Ishikawa (cell line): Measurements from ENCODE around the gene SGSM1.

ENCODE experiments used
- CEBPB ChIP-seq: IDR thresholded peaks from 2 replicates; pipeline ENCODE4 v1.6.1; 2012
- CREB1 ChIP-seq: IDR thresholded peaks from 2 replicates; pipeline ENCODE4 v1.6.1; 2012; ENCODE audit warnings: low read depth
- EGR1 ChIP-seq: IDR thresholded peaks from 2 replicates; pipeline ENCODE4 v1.6.1; 2012
- EP300 ChIP-seq: IDR thresholded peaks from 2 replicates; pipeline ENCODE4 v1.6.1; 2012; ENCODE audit warnings: borderline replicate concordance
- FOXM1 ChIP-seq: IDR thresholded peaks from 2 replicates; pipeline ENCODE4 v1.6.1; 2012; ENCODE audit warnings: low read depth, borderline replicate concordance
- NFIC ChIP-seq: IDR thresholded peaks from 2 replicates; pipeline ENCODE4 v1.6.1; 2012
- RAD21 ChIP-seq: IDR thresholded peaks from 2 replicates; pipeline ENCODE4 v1.6.1; 2012; ENCODE audit warnings: low read depth
- TAF1 ChIP-seq: IDR thresholded peaks from 2 replicates; pipeline ENCODE4 v1.6.1; 2012; ENCODE audit warnings: low read depth, mild to moderate bottlenecking
- TCF12 ChIP-seq: IDR thresholded peaks from 2 replicates; pipeline ENCODE4 v1.6.1; 2012; ENCODE audit warnings: low read depth
- TEAD4 ChIP-seq: IDR thresholded peaks from 2 replicates; pipeline ENCODE4 v1.6.1; 2012
- YY1 ChIP-seq: IDR thresholded peaks from 2 replicates; pipeline ENCODE4 v1.6.1; 2012; ENCODE audit warnings: low read depth
- ZBTB7A ChIP-seq: IDR thresholded peaks from 2 replicates; pipeline ENCODE4 v1.6.1; 2012; ENCODE audit warnings: low read depth
- TF ChIP-seq, protein P1 (sequence below): IDR thresholded peaks from 2 replicates; pipeline ENCODE4 v1.6.1; 2012
- TF ChIP-seq, protein P2 (sequence below): IDR thresholded peaks from 2 replicates; pipeline ENCODE4 v1.6.1; 2012
- TF ChIP-seq, protein P3 (sequence below): IDR thresholded peaks from 2 replicates; pipeline ENCODE4 v1.6.1; 2012; ENCODE audit warnings: low read depth, mild to moderate bottlenecking

Gene SGSM1

DNA sequence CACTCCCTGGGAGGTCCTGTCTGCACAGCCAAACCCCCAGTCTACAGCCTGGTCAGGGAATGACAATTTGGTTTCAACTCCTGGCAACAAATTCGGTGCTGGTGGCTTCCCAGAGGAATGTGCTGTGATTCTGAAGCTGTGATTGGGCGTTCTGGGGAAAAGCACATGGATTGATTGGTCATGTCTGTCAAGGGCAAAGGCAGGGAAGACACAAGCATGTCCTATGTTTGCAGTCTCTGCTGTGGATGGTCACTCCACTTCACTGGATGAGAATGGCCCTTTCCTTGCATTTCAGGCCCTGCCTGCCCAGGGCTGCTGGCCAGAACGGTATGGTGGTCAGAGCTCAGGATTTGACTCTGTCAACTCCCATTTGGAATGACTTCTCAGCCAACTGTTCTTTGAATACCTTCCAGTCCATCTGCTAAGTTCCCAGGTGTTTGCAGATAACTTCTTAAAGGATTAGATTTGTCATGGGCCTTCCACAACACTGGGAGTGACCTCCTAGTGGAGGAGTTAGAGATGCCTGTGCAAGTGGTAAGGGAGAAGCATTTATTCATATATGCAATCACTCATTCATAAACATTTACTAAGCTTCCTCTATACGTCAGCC lies 42.7 kb downstream of the SGSM1 start:
- TF ChIP-seq, protein P1, sequence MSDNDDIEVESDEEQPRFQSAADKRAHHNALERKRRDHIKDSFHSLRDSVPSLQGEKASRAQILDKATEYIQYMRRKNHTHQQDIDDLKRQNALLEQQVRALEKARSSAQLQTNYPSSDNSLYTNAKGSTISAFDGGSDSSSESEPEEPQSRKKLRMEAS, result no peak
- TF ChIP-seq, protein P2, sequence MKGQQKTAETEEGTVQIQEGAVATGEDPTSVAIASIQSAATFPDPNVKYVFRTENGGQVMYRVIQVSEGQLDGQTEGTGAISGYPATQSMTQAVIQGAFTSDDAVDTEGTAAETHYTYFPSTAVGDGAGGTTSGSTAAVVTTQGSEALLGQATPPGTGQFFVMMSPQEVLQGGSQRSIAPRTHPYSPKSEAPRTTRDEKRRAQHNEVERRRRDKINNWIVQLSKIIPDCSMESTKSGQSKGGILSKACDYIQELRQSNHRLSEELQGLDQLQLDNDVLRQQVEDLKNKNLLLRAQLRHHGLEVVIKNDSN, result no peak
- TF ChIP-seq EP300, result no peak
- TF ChIP-seq CEBPB, result no peak
- no peak for TF ChIP-seq CREB1

DNA sequence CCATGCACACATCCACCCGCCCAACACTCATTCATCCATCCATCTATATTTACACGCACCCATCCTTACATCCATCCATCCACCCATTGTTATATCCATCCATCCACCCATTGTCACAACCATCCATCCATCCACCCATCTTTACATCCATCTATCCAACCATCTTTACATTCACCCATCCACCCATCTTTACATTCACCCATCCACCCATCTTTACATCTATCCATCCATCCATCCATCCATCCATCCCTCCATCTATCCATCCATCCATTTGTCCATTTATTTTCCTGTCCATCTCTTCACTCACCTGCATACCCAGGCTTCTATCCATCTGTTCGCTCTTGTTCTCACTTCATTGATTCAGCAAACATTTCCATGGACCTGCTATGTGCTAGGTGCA lies 49.8 kb downstream of the SGSM1 start:
- TF ChIP-seq, protein P1, result no peak
- no peak for TF ChIP-seq TAF1
- TF ChIP-seq, protein P3, sequence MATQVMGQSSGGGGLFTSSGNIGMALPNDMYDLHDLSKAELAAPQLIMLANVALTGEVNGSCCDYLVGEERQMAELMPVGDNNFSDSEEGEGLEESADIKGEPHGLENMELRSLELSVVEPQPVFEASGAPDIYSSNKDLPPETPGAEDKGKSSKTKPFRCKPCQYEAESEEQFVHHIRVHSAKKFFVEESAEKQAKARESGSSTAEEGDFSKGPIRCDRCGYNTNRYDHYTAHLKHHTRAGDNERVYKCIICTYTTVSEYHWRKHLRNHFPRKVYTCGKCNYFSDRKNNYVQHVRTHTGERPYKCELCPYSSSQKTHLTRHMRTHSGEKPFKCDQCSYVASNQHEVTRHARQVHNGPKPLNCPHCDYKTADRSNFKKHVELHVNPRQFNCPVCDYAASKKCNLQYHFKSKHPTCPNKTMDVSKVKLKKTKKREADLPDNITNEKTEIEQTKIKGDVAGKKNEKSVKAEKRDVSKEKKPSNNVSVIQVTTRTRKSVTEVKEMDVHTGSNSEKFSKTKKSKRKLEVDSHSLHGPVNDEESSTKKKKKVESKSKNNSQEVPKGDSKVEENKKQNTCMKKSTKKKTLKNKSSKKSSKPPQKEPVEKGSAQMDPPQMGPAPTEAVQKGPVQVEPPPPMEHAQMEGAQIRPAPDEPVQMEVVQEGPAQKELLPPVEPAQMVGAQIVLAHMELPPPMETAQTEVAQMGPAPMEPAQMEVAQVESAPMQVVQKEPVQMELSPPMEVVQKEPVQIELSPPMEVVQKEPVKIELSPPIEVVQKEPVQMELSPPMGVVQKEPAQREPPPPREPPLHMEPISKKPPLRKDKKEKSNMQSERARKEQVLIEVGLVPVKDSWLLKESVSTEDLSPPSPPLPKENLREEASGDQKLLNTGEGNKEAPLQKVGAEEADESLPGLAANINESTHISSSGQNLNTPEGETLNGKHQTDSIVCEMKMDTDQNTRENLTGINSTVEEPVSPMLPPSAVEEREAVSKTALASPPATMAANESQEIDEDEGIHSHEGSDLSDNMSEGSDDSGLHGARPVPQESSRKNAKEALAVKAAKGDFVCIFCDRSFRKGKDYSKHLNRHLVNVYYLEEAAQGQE, result no peak

DNA sequence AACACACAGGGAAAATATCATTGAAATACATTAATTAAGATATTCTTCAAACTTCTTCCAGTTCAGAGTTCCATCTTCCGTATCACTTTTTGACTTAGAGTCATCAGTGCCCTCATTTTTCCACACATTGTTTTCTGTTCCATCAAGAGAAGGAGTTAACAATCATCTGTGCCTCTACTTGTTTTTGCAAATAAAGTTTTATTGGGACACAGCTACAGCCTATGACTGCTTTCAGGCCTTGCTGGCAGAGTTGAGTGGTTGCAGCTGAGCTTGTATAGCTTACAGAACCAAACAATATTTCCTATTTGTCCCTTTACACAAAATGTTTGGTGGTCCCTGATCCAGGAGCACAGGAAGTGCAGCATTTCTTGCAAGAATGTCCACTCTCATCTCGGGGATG lies 51.6 kb downstream of the SGSM1 start:
- TF ChIP-seq NFIC (no peak), RAD21 (no peak)
- TF ChIP-seq, protein P2, result no peak

DNA sequence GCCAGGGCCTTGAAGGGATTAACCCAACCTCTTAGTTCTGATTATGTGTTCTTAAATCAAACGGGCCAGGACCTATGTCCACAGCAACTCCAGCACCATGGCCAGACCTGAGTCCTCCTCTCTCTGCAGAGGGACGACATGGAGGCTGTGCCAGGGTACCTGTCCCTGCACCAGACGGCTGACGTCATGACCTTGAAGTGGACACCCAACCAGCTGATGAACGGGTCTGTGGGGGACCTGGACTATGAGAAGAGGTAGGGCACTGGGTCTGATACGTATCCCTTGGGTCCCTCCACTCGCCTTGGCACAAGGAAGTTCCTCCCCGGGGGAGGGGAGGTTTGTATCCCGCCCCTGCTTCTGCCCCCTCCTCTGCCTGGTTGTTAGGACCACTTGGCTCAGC lies 53.6 kb downstream of the SGSM1 start:
- TF ChIP-seq CEBPB, result no peak

DNA sequence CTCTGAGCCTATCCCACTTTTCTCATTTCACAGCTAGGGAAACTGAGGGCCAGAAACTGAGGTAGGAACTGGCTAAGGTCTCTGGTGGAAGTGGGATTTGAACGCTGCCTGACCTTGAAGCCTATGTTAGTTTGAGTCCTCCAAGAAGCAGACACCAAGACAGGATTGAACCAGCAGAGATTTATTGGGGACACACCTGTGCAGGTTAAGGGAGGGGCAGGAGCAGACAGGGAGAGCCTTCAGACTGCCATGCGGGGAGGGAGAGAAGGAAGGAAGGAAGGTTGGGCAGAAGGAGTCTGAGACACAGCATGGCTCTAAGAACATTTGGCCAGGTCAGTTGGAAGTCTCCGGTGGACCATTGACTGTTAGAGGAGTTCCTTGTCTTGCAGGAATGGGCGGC lies 59.5 kb downstream of the SGSM1 start:
- no peak for TF ChIP-seq EGR1
- no peak for TF ChIP-seq TEAD4
- TF ChIP-seq TCF12, result no peak
- TF ChIP-seq CEBPB, result no peak
- no peak for TF ChIP-seq RAD21

DNA sequence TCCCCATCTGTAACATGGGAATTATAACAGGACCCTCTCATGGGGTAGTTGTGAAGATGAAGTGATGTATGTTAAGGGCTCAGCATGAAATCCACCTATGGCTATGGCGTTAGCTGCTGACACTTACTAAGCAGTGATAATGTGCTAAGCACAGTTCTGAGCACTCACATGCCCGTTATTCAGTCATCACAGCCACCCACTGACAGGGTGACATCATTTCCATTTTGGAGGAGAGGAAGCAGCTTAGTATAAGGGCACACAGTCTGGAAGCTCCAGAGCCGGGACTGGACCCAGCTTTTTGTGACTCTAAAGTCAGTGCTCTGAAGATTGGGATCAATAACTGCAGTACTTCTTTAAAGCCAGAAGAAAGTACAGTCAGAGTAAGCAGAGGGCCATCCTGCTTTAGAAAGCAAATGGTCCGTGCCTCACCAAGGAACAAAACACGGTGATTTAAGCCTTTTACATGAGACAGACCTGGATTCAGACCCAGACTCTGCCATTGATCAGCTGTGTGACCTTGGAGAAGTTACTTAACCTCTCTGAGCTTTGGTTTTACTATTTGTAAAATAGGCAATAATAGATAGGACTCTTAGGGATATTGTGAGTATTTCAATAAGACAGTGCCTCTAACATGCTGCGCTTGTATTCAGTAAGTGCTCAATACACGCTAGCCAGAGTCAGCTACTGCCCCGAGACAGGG lies 61.5 kb downstream of the SGSM1 start:
- TF ChIP-seq TAF1 (no peak), EP300 (no peak), YY1 (no peak), EGR1 (no peak), NFIC (no peak), RAD21 (no peak), CREB1 (no peak)
- TF ChIP-seq, protein P2, result no peak
- TF ChIP-seq, protein P3, result no peak

DNA sequence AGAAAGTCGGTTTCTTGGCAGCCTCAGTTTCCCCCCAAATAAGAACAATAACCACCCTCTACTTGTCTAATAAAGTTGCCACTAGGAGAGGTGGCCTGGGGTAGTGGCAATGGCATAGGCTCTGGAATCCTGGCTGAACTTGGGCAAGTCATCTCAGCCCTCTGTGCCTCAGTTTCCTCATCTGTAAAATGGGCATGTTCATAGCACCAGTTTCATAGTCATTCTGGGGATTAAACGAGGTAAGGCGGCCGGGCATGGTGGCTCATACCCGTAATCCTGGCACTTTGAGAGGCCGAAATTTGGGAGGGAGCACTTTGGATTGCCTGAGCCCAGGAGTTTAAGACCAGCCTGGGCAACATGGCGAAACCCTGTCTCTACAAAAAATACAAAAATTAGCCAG lies 63.0 kb downstream of the SGSM1 start:
- TF ChIP-seq, protein P2, result no peak
- TF ChIP-seq EGR1 (no peak), CREB1 (no peak), ZBTB7A (no peak), TEAD4 (no peak), FOXM1 (no peak), RAD21 (no peak), TCF12 (no peak), TAF1 (no peak), CEBPB (no peak), NFIC (no peak), EP300 (no peak), YY1 (no peak)
- TF ChIP-seq, protein P1, result no peak
- TF ChIP-seq, protein P3, result no peak
